Measurements from ENCODE around the gene PLCB3. TPM values are rescaled to one million over a fixed set of nuclear protein-coding genes. Genes with fewer than 3 reads are reported as not detected.

The PLCB3 gene
- total and polyA plus RNA-seq, 2 experiments from 2014 or later = 10.6 to 24.7 TPM

GRCh38 chr11:64287676-64288352 lies 36.5 kb downstream of the PLCB3 start:
- Histone ChIP-seq H3K27ac (no peak overlapping the region), H3K4me3 (no peak overlapping the region), H3K27me3 (peaks cover 38% of the 10 kb centered on the region), H3K36me3 (no peaks in the 10 kb centered on the region), H3K4me1 (ENCODE audit: low read depth) (no peaks in the 10 kb centered on the region), H3K9me3 (ENCODE audit: low read depth) (no peaks in the 10 kb centered on the region)
- DNase-seq (ENCODE audit: low read depth in 1 of 2, low spot score in 1 of 2) = no peak
- TF ChIP-seq CTCF (IDR thresholded peaks at IDR 0.05; ENCODE audit: low read depth, low read length) = no peak

GRCh38 chr11:64288353-64288750 lies 37.0 kb downstream of the PLCB3 start:
- Histone ChIP-seq H3K4me3 (no peak overlapping the region), H3K27ac (no peak overlapping the region), H3K36me3 (no peaks in the 10 kb centered on the region), H3K9me3 (ENCODE audit: low read depth) (no peaks in the 10 kb centered on the region), H3K27me3 (peaks cover 43% of the 10 kb centered on the region), H3K4me1 (ENCODE audit: low read depth) (no peaks in the 10 kb centered on the region)
- TF ChIP-seq CTCF (IDR thresholded peaks at IDR 0.05; ENCODE audit: low read depth, low read length) = no peak
- no peak for DNase-seq (ENCODE audit: low read depth in 1 of 2, low spot score in 1 of 2)

GRCh38 chr11:64289002-64289564 lies 37.8 kb downstream of the PLCB3 start:
- H3K4me1 ChIP-seq (ENCODE audit: low read depth) = no peaks in the 10 kb centered on the region
- H3K4me3 ChIP-seq = no peak overlapping the region
- no peak overlapping the region for H3K27ac ChIP-seq
- peaks cover 51% of the 10 kb centered on the region for H3K27me3 ChIP-seq
- no peak for TF ChIP-seq CTCF (IDR thresholded peaks at IDR 0.05; ENCODE audit: low read depth, low read length)
- H3K36me3 ChIP-seq = no peaks in the 10 kb centered on the region
- no peak for DNase-seq (ENCODE audit: low read depth in 1 of 2, low spot score in 1 of 2)
- no peaks in the 10 kb centered on the region for H3K9me3 ChIP-seq (ENCODE audit: low read depth)

- H3K36me3 ChIP-seq = no peaks in the 10 kb centered on the region
- H3K4me3 ChIP-seq = no peak overlapping the region
- H3K27ac ChIP-seq = no peak overlapping the region
- no peaks in the 10 kb centered on the region for H3K9me3 ChIP-seq (ENCODE audit: low read depth)
- TF ChIP-seq CTCF (IDR thresholded peaks at IDR 0.05; ENCODE audit: low read depth, low read length) = no peak
- no peak for DNase-seq (ENCODE audit: low read depth in 1 of 2, low spot score in 1 of 2)
- no peaks in the 10 kb centered on the region for H3K4me1 ChIP-seq (ENCODE audit: low read depth)
- H3K27me3 ChIP-seq = peaks cover 66% of the 10 kb centered on the region
Observed at GRCh38 chr11:64290352-64291261, 39.3 kb downstream of the PLCB3 start.

GRCh38 chr11:64291262-64291751 lies 40.0 kb downstream of the PLCB3 start, which contains the start of gene KCNK4:
KCNK4 (plus strand) TSS chr11:64291302; CDS start chr11:64293019, 1,717 bp downstream.
- DNase-seq (ENCODE audit: low read depth in 1 of 2, low spot score in 1 of 2) = no peak
- Histone ChIP-seq H3K4me1 (ENCODE audit: low read depth) (no peaks in the 10 kb centered on the region), H3K27me3 (peaks cover 73% of the 10 kb centered on the region), H3K36me3 (no peaks in the 10 kb centered on the region), H3K27ac (no peak within 1 kb of the TSS), H3K4me3 (peak within 1 kb of the TSS; percentile 18), H3K9me3 (ENCODE audit: low read depth) (no peaks in the 10 kb centered on the region)
- TF ChIP-seq CTCF (IDR thresholded peaks at IDR 0.05; ENCODE audit: low read depth, low read length) = no peak

Data from cardiac muscle cell (in vitro differentiated cells and primary cell).